Suprapubic skin (tissue), 4 donors: Measurements from ENCODE around the gene SMYD3. TPM values are rescaled to one million over a fixed set of nuclear protein-coding genes. Genes with fewer than 3 reads are reported as not detected.

Experiments used
- DNase-seq, 2 donors: peaks; one replicate each; pipeline ENCODE4 v3.0.0-alpha.2; 2019; ENCODE audit warnings: low spot score in 2 of 2
- H3K27ac ChIP-seq: fragments of 200-600 bp; sonication (generic); one replicate; pipeline ENCODE4 v1.5.1; 2019
- H3K27me3 ChIP-seq: fragments of 200-600 bp; sonication (generic); one replicate; pipeline ENCODE4 v1.5.1; 2019
- H3K36me3 ChIP-seq: fragments of 200-600 bp; sonication (generic); one replicate; pipeline ENCODE4 v1.5.1; 2019
- H3K4me1 ChIP-seq: fragments of 200-600 bp; sonication (generic); one replicate; pipeline ENCODE4 v1.5.1; 2019
- H3K4me3 ChIP-seq: fragments of 200-600 bp; sonication (generic); one replicate; pipeline ENCODE4 v1.5.1; 2019; ENCODE audit warnings: mild to moderate bottlenecking
- H3K9me3 ChIP-seq: fragments of 200-600 bp; sonication (generic); one replicate; pipeline ENCODE4 v1.5.1; 2019
- EP300 ChIP-seq: sonication (generic); formaldehyde crosslinking; IDR thresholded peaks from one replicate; pipeline ENCODE4 v1.6.1; 2017; ENCODE audit warnings: antibody characterized with exemption
- POLR2A ChIP-seq, 2 donors: fragments of 450-650 bp; IDR thresholded peaks; one replicate each; pipeline ENCODE4 v1.6.1; 2017; ENCODE audit warnings: antibody characterized with exemption in 2 of 2, mild to moderate bottlenecking in 2 of 2, moderate library complexity in 2 of 2
- POLR2AphosphoS5 ChIP-seq, 3 donors: sonication (generic); formaldehyde crosslinking; IDR thresholded peaks; one replicate each; pipeline ENCODE4 v1.6.1; 2017; ENCODE audit warnings: antibody characterized with exemption in 3 of 3
- WGBS: methylation state at CpG from one replicate; pipeline ENCODE4 v1.1.5; 2018; 5-methylcytosine and 5-hydroxymethylcytosine counted together
- total RNA-seq, 4 donors: library from RNA; depleted of rRNA; stranded (reverse); fragments of >200 nt; gene quantifications; one replicate each; pipeline ENCODE4 v1.1.0, GENCODE V29; 2016
- TF ChIP-seq, protein P1 (sequence below), 2 donors: fragments of 200-600 bp in 1 of 2; fragments of 450-650 bp in 1 of 2; sonication (generic) in 1 of 2; IDR thresholded peaks; one replicate each; pipeline ENCODE4 v1.5.1; 2016 to 2019; ENCODE audit warnings: antibody characterized with exemption in 2 of 2, mild to moderate bottlenecking in 1 of 2, moderate library complexity in 1 of 2

Gene SMYD3
- total RNA-seq, 4 donors from 2014 or later: 14.5 to 33.6 (median 18.9) TPM

DNA sequence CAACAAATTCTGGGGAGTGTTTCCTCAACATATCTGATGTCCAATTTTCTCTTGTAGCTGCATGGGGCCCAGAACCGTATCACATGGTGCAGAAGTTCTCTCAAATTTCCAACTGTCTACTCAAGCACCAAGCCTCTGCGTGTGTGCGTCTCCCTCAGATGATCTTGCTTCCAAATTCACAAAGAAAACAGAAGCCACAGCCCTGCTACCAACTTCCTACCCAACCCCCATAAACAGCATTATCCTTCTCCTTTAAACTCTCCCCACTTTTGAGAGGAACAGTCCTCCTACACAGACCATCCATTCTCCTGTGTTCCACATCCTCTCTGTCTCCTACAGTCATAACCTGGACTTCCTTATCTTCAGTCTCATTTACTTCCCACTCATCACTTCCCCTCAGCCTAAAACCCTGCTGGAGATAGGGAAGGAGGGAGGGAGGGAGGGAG is 354.1 kb downstream of the SMYD3 start:
- H3K9me3 ChIP-seq: no peaks in the 10 kb centered on the region
- no peak for DNase-seq
- no peak overlapping the region for H3K27ac ChIP-seq
- no peaks in the 10 kb centered on the region for H3K27me3 ChIP-seq
- peaks cover 3% of the 10 kb centered on the region for H3K4me1 ChIP-seq
- WGBS: 74% methylated on average over 3 of the region's 3 CpGs
- TF ChIP-seq POLR2AphosphoS5 (IDR thresholded peaks at IDR 0.05): no peak
- no peak for TF ChIP-seq POLR2A (IDR thresholded peaks at IDR 0.05)
- TF ChIP-seq, protein P1, sequence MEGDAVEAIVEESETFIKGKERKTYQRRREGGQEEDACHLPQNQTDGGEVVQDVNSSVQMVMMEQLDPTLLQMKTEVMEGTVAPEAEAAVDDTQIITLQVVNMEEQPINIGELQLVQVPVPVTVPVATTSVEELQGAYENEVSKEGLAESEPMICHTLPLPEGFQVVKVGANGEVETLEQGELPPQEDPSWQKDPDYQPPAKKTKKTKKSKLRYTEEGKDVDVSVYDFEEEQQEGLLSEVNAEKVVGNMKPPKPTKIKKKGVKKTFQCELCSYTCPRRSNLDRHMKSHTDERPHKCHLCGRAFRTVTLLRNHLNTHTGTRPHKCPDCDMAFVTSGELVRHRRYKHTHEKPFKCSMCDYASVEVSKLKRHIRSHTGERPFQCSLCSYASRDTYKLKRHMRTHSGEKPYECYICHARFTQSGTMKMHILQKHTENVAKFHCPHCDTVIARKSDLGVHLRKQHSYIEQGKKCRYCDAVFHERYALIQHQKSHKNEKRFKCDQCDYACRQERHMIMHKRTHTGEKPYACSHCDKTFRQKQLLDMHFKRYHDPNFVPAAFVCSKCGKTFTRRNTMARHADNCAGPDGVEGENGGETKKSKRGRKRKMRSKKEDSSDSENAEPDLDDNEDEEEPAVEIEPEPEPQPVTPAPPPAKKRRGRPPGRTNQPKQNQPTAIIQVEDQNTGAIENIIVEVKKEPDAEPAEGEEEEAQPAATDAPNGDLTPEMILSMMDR (IDR thresholded peaks at IDR 0.05): no peak
- no peak overlapping the region for H3K4me3 ChIP-seq
- H3K36me3 ChIP-seq: no peaks in the 10 kb centered on the region

DNA sequence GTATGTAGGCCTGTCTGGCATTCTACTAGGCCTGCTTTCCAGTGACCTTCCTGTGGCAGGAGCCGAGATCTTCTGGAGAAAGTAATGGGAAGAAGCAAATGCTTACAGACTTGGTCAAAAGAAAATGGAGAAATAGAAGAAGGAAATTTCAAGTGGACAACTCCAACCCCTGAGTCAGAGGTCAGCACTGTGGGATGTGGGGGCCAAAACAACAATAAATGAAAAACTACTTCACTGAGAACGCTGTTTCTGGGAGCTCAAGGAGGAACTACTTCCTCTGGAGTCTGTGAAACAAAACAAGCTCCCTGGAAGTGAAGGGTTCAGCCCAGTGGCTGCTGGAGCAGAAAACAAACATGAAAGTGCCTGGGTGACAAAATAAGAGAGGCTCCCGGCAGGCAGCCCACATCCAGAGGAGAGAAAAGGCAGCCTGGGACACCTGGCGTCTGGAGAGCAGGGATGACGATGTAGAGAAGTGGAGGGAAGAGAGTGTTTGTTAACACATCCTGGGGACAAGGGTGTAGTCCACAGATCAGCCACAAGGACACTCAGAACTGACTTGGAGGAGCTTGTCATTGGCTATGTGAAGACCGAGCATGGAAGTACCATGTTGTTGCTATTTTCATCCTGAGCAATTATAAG is 355.2 kb downstream of the SMYD3 start:
- no peak overlapping the region for H3K4me3 ChIP-seq
- no peaks in the 10 kb centered on the region for H3K36me3 ChIP-seq
- WGBS: 85% methylated on average over 6 of the region's 6 CpGs
- DNase-seq: no peak
- peaks cover 3% of the 10 kb centered on the region for H3K4me1 ChIP-seq
- no peaks in the 10 kb centered on the region for H3K9me3 ChIP-seq
- no peak for TF ChIP-seq EP300
- no peak for TF ChIP-seq POLR2AphosphoS5 (IDR thresholded peaks at IDR 0.05)
- TF ChIP-seq POLR2A (IDR thresholded peaks at IDR 0.05): no peak
- TF ChIP-seq, protein P1 (IDR thresholded peaks at IDR 0.05): no peak
- H3K27me3 ChIP-seq: no peaks in the 10 kb centered on the region
- H3K27ac ChIP-seq: no peak overlapping the region

DNA sequence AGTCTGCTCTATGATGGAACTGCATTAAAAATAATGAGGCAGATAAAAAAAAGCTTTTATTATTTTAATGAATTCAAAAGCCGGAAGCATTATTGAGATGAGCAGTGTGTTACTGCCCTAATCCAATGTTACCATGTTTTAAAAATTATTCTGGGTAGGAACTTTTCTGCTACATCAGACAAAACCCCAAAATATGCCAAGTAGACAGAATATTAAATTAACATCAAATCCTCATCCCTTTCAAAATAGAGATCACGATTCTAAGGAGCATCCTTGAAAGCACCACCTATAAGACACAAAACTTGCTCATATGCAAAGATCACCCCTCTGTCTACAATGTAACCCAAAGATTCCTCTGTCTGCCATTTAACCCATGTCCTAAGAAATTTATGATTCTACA is 357.5 kb downstream of the SMYD3 start:
- no peaks in the 10 kb centered on the region for H3K9me3 ChIP-seq
- H3K27ac ChIP-seq: no peak overlapping the region
- WGBS: 92% methylated on average over 2 of the region's 2 CpGs
- H3K4me1 ChIP-seq: no peaks in the 10 kb centered on the region
- no peak overlapping the region for H3K4me3 ChIP-seq
- H3K27me3 ChIP-seq: no peaks in the 10 kb centered on the region
- TF ChIP-seq POLR2AphosphoS5 (IDR thresholded peaks at IDR 0.05) (no peak), EP300 (no peak), POLR2A (IDR thresholded peaks at IDR 0.05) (no peak)
- TF ChIP-seq, protein P1 (IDR thresholded peaks at IDR 0.05): no peak
- H3K36me3 ChIP-seq: no peaks in the 10 kb centered on the region
- no peak for DNase-seq

DNA sequence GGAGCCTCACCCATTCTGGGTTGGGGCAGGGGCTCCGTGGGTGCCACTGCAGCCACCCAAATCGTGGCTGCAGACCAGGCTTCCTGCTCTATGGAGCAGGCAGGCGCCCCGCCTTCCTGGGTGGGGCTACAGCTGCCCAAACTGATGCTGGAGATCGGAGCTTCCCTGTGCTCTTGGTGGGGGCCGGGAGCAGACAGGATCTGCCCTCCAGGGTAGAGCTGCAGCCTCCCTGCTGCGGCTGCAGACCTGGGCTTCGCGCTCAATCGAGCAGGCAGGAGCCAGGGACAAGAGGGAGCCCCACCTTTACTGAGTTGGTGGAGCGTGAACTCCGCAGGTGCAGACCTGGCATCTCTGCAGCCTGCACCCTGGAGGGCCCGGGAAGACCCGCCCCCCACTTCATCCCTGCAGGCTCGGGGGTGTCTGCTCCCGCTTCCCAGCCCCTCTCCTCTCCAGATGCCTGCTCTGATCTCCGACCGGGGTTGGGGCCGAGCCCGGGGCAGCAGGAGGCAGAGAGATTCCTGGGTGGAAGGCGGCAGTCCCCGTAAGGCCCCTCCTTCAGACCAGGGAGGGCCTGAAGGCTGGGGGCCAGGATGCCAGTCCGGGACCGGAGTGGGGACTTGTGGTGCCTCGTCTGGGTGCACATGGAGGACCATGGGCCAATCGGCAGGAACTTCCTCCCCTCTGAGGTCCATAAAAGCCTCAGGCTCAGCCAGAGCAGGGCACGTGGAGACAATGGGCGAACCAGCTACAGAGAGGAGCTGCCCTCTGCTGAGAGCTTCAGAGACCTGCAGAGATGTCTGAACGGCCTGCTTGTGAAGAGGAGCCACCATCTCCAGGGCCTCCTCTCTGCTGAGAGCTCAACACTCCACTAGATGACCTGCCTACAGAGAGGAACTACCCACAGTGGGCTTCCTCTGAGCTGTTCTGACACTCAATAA is 359.3 kb downstream of the SMYD3 start:
- H3K4me3 ChIP-seq: no peak overlapping the region
- no peaks in the 10 kb centered on the region for H3K9me3 ChIP-seq
- no peak for DNase-seq
- no peaks in the 10 kb centered on the region for H3K27me3 ChIP-seq
- H3K4me1 ChIP-seq: no peaks in the 10 kb centered on the region
- TF ChIP-seq POLR2A (IDR thresholded peaks at IDR 0.05) (no peak), EP300 (no peak)
- WGBS: 96% methylated on average over 17 of the region's 29 CpGs
- no peaks in the 10 kb centered on the region for H3K36me3 ChIP-seq
- no peak overlapping the region for H3K27ac ChIP-seq

DNA sequence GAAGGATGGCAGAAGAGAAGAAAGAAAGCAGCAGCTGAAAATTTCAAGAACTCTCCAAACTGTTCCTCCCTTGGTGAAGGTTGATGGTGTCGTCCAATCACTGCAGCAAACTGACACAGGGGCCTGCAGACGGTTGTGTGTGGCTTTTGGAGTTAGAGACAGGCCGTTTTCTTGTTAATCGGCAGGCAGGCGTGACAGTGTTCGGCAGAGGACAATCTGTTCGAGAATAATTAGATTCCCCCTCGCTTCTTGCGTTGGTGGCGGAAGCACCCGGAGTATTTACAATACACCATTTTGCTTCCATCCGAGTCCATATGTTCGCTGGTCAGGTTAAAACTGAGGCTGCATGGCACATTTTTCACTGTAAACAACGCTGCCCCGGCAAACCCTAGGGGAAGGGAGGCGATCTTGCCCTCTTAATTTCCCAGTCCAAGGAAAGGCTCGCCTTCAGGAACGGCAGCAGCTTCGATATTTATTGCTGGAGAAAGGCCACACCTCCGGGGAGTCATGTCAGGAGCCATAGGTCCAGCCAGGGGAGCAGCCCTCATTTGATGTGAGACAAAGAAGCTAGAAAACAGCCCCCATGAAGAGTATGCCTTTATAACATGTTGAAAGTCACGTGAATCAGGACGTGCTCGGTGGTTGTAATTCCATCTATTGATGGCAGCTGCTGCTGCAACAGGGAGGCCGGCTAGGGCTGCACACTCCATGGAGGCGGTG is 360.1 kb downstream of the SMYD3 start:
- TF ChIP-seq, protein P1 (IDR thresholded peaks at IDR 0.05): no peak
- TF ChIP-seq EP300 (no peak), POLR2A (IDR thresholded peaks at IDR 0.05) (no peak), POLR2AphosphoS5 (IDR thresholded peaks at IDR 0.05) (no peak)
- 96% methylated on average over 20 of the region's 25 CpGs for WGBS
- no peak for DNase-seq
- Histone ChIP-seq H3K36me3 (no peaks in the 10 kb centered on the region), H3K4me3 (no peak overlapping the region), H3K4me1 (no peaks in the 10 kb centered on the region), H3K27ac (no peak overlapping the region), H3K27me3 (no peaks in the 10 kb centered on the region), H3K9me3 (no peaks in the 10 kb centered on the region)
